GM21423 (cell line): ENCODE data around the gene GSG1L.
"Not testable (repeated sequence)": the region's sequence is repeated elsewhere in the genome, so short reads cannot be mapped to it uniquely, and the experiment has no call there.

Experiments used
- ATAC-seq: cut with Tn5 transposase; IDR thresholded peaks from one replicate; pipeline ENCODE4 v1.9.1; 2021; ENCODE audit warnings: mild to moderate bottlenecking, moderate library complexity; ENCODE audit not compliant: unreplicated experiment

The GSG1L gene

GRCh38 chr16:27745348-27745747, 318.2 kb downstream of the GSG1L start:
- no peak for ATAC-seq

GRCh38 chr16:27743963-27744362, 319.6 kb downstream of the GSG1L start:
- no peak for ATAC-seq

GRCh38 chr16:27743001-27743400, 320.5 kb downstream of the GSG1L start:
- ATAC-seq, result not testable (repeated sequence)

GRCh38 chr16:27742333-27742732, 321.2 kb downstream of the GSG1L start:
- no peak for ATAC-seq

- no peak for ATAC-seq
These were observed 322.9 kb downstream of the GSG1L start for GRCh38 chr16:27740496-27741201.

- ATAC-seq, result no peak
These were observed 323.7 kb downstream of the GSG1L start for GRCh38 chr16:27739606-27740357.

GRCh38 chr16:27738596-27738995, 324.9 kb downstream of the GSG1L start:
- no peak for ATAC-seq
